ENCODE measurements around the gene EME1.
A peak's percentile ranks its signal among the peaks of the same experiment; 100 is the strongest.

The EME1 gene

DNA sequence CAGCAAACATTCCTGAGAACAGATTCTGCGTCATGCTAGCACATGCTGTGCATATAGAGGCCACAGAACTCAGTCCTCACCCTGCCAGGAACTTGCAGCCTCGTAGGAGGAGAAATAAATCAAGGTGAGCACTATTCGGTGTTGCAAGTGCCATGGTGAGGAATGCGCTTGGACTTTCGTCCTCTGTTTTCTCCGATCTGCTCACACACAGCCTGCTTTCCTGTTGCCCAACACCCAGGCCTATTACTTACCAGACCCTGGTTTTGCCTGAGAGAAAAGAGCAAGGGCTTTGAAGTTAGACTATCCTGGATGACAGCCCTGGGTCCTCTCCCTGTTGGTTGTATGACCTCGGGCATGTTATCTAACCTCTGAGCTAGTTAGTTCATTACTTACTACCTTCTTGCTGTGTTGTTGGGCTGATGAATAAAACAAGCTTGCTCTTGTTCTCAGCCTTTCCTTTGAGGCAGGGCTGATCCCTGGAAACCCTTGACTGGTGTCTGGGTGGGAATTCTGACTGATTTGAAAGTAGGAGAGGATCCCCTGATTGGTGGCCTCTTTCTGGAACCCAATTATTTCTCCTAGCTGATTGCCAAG is 55.9 kb downstream of the EME1 start:
- peaks cover 0 to 35% (median 0%) of the 10 kb centered on the region in 11 experiments; a peak in 8 of 22 replicates for H3K36me3 ChIP-seq
- H3K27ac ChIP-seq, result no peak overlapping the region
- H3K9ac ChIP-seq, result no peak overlapping the region
- no peak for TF ChIP-seq Cebpa-rat (IDR thresholded peaks at IDR 0.05)
- H3K4me2 ChIP-seq, result peak overlapping the region in 3 of 11 experiments; percentile 95 to 99 (median 98); a peak in 3 of 22 replicates
- H3K4me1 ChIP-seq, result peaks cover 38 to 48% (median 43%) of the 10 kb centered on the region in 10 experiments
- no peaks in the 10 kb centered on the region for H3K27me3 ChIP-seq
- H3K4me3 ChIP-seq, result no peak overlapping the region
- H4K20me1 ChIP-seq, result peaks cover 0 to 49% (median 0%) of the 10 kb centered on the region in 11 experiments; a peak in 4 of 22 replicates
- H3K9me3 ChIP-seq (replicated peaks in 1 of 11), result no peaks in the 10 kb centered on the region

- H3K9ac ChIP-seq, result peak overlapping the region in 2 of 11 experiments; percentile 34 to 44; a peak in 2 of 22 replicates
- peaks cover 29 to 41% (median 35%) of the 10 kb centered on the region in 10 experiments for H3K4me1 ChIP-seq
- H3K9me3 ChIP-seq (replicated peaks in 1 of 11), result no peaks in the 10 kb centered on the region
- TF ChIP-seq Cebpa-rat (IDR thresholded peaks at IDR 0.05), result no peak
- peak overlapping the region in 2 of 11 experiments; percentile 13 to 18; a peak in 1 of 22 replicates for H3K4me2 ChIP-seq
- H3K27ac ChIP-seq, result no peak overlapping the region
- peaks cover 0 to 35% (median 0%) of the 10 kb centered on the region in 11 experiments; a peak in 8 of 22 replicates for H3K36me3 ChIP-seq
- H4K20me1 ChIP-seq, result peaks cover 0 to 50% (median 0%) of the 10 kb centered on the region in 11 experiments; a peak in 4 of 22 replicates
- H3K27me3 ChIP-seq, result no peaks in the 10 kb centered on the region
- H3K4me3 ChIP-seq, result no peak overlapping the region
These were observed 56.8 kb downstream of the EME1 start for GRCh38 chr17:50429793-50430192.
